Pulmonary artery endothelial cell (primary cell): ENCODE results near the gene CD164L2. TPM values are rescaled to one million over a fixed set of nuclear protein-coding genes. Genes with fewer than 3 reads are reported as not detected.

Experiments used
- DNase-seq: peaks from one replicate; pipeline ENCODE4 v3.0.0-alpha.2; 2011; ENCODE audit warnings: low read depth, low spot score
- total RNA-seq: library from RNA; depleted of rRNA; stranded (reverse); fragments of >200 nt; gene quantifications from 2 replicates; pipeline ENCODE4 v1.2.3, GENCODE V29; 2014

Gene CD164L2
- total RNA-seq, 1 donor from 2014 or later: not detected

GRCh38 chr1:27365372-27366112, 17.6 kb downstream of the CD164L2 start:
- peak; percentile 62 for DNase-seq

- DNase-seq: no peak
Observed at GRCh38 chr1:27364696-27365371, 18.3 kb downstream of the CD164L2 start.

GRCh38 chr1:27363766-27364695, 19.1 kb downstream of the CD164L2 start:
- no peak for DNase-seq

DNA sequence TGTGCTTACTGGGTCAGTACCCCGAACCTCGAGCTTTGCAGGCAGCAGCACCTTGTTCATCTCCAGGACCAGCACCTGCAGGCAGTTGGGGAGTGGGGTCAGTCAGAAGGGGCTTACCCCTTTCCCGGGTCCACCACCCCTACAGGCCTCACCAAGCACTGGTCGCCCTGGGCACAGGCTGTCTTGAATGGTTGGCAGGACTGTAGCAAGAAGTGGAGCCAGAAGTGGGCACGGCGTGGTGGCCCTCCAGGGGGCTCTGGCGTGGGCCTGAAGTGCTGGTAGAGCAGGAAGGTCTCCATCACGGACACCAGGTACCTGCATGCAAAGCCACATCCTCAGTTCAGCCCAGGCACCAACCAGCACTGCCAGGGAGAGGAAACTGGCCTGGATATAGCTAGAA, 21.6 kb downstream of the CD164L2 start:
- no peak for DNase-seq

GRCh38 chr1:27361044-27361402, 22.1 kb downstream of the CD164L2 start:
- DNase-seq: no peak

GRCh38 chr1:27360159-27361043, 22.7 kb downstream of the CD164L2 start:
- DNase-seq: no peak

- no peak for DNase-seq
Observed at GRCh38 chr1:27359822-27360158, 23.3 kb downstream of the CD164L2 start.

GRCh38 chr1:27358928-27359313, 24.2 kb downstream of the CD164L2 start:
- DNase-seq: no peak

- DNase-seq: no peak
Observed at GRCh38 chr1:27358038-27358927, 24.9 kb downstream of the CD164L2 start.

- no peak for DNase-seq
Observed at GRCh38 chr1:27357281-27358037, 25.7 kb downstream of the CD164L2 start.

- DNase-seq: no peak
Observed at GRCh38 chr1:27356619-27357280, 26.4 kb downstream of the CD164L2 start.

DNA sequence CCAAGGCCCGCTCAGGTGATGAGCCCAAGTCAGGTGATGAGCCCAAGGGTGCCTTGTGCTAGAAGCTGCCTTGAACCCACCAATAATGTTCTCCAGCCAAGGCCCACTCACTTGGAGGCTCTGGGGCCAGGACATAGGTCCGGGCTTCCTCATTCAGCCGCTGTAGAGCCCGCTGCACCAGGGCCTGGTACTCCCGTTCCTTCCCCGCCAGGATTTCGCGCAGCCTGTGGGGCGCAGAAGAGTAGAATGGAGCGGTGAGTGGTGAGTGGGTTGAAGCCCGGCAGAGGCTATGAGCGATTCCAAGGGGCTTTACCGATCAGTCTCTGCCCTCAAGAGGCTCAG, 26.9 kb downstream of the CD164L2 start:
- DNase-seq: no peak

- no peak for DNase-seq
Observed at GRCh38 chr1:27355683-27356082, 27.4 kb downstream of the CD164L2 start.

DNA sequence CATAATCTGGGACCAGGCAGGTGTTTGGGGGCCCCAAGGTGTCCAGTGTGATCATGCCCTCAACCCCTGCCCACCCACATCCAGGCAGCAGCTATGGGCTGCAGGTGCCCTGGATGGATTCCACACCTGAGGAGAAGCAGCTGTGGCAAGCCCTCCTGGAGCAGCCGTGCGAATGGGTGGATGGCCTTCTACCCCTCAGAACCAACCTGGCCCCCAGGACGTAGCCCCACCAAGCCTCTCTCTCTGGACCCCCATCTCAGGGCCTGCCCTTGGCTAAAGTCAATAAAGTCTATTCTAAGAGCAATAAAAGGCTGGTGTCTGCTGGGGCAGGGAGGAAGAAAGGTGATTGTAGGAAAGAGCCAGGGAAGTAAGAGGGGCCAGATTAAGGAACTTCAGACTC, 29.5 kb downstream of the CD164L2 start:
- no peak for DNase-seq

- no peak for DNase-seq
Observed at GRCh38 chr1:27353166-27353565, 30.0 kb downstream of the CD164L2 start.

GRCh38 chr1:27351541-27352107, 31.5 kb downstream of the CD164L2 start:
- DNase-seq: no peak

DNA sequence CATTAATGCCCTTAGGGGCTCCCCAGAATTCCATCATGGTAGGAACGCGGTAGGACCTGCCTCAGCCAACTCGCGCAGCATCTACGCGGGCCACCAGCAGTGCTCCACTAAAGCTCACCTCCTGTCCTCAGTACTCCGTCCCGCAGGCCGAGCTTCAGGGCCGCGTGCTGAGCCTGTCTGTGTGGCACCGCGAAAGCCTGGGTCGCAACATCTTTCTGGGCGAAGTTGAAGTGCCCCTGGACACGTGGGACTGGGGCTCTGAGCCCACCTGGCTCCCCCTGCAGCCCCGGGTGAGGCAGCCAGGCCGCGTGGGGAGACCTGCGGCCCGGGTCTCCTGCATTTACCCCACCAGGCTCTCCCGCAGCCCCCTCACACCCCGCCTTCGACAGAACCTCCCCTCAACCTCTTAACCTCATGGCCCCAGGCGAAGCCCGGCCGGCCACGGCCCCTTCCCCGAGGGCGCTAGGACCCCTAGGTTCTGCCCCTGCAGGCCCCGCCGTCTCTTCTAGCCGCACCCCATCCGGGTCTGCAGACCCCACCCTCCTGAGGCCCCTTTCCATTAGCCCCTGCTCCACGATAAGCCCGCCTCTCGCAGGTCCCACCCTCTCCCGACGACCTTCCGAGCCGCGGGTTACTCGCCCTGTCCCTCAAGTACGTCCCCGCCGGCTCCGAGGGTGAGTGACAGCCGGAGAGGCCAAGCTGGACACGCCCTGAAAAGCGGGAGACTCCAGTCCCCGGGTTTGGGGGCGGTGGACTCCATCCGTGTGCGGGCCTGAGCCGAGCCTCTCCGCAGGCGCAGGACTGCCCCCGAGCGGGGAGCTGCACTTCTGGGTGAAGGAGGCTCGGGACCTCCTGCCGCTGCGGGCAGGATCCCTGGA, 32.2 kb downstream of the CD164L2 start:
- DNase-seq: no peak
